Panc1 (cell line): ENCODE data around the gene PAK1IP1. TPM values are rescaled to one million over a fixed set of nuclear protein-coding genes. Genes with fewer than 3 reads are reported as not detected.
A peak's percentile ranks its signal among the peaks of the same experiment; 100 is the strongest.
"Not testable (repeated sequence)": the region's sequence is repeated elsewhere in the genome, so short reads cannot be mapped to it uniquely, and the experiment has no call there.

Experiments
- ATAC-seq: fragments of 200-7000 bp; cut with Tn5 transposase; 2 replicates; pipeline ENCODE4 v1.9.1; 2020; ENCODE audit warnings: mild to moderate bottlenecking, moderate library complexity
- BruUV-seq: library from RNA; stranded (reverse); fragments of 400-500 nt; replicated peaks from 2 replicates; lab custom pipeline; 2021; lab: Mats Ljungman, UMichigan
- CTCF ChIA-PET: fragments of 300-600 bp; sonication (Branson Sonifier 250); formaldehyde crosslinking; loops from one replicate; lab custom pipeline; 2022; ENCODE audit warnings: antibody characterized with exemption; lab: Charles Lee
- POLR2A ChIA-PET: fragments of 300-600 bp; sonication (Branson Sonifier 250); formaldehyde crosslinking; loops from one replicate; lab custom pipeline; 2022; ENCODE audit warnings: antibody characterized with exemption; lab: Charles Lee
- DNase-seq: peaks from one replicate; pipeline ENCODE4 v3.0.0-alpha.2; 2010; ENCODE audit warnings: low read depth, low spot score
- H3K27ac ChIP-seq: 2 replicates; pipeline ENCODE4 v1.5.1; 2011; ENCODE audit warnings: mild to moderate bottlenecking, low read length, inconsistent platforms
- H3K27me3 ChIP-seq: fragments of 200-500 bp; sonication (Bioruptor generic); 2 replicates; pipeline ENCODE4 v1.6.0; 2014; ENCODE audit warnings: low read length, inconsistent platforms; ENCODE audit not compliant: control insufficient read depth, insufficient read depth
- H3K36me3 ChIP-seq: fragments of 200-500 bp; sonication (Bioruptor generic); 2 replicates; pipeline ENCODE4 v1.5.1; 2014; ENCODE audit warnings: inconsistent platforms, mild to moderate bottlenecking, low read length, moderate library complexity; ENCODE audit not compliant: control insufficient read depth, insufficient read depth
- H3K4me1 ChIP-seq: 2 replicates; pipeline ENCODE4 v1.5.1; 2011; ENCODE audit warnings: inconsistent platforms, mild to moderate bottlenecking, low read length, moderate library complexity; ENCODE audit not compliant: control insufficient read depth, insufficient read depth
- H3K4me3 ChIP-seq, 2 experiments: 2 replicates each; pipeline ENCODE4 v1.5.1; 2011 to 2012; ENCODE audit warnings: low read depth in 2 of 2, low read length in 2 of 2, mild to moderate bottlenecking in 2 of 2, inconsistent platforms in 1 of 2, moderate library complexity in 1 of 2
- H3K9me3 ChIP-seq: fragments of 200-500 bp; sonication (Bioruptor generic); 2 replicates; pipeline ENCODE4 v1.5.1; 2014; ENCODE audit warnings: low read depth, mild to moderate bottlenecking, inconsistent platforms, low read length, moderate library complexity; ENCODE audit not compliant: control insufficient read depth, insufficient read depth
- POLR2AphosphoS5 ChIP-seq: IDR thresholded peaks from 2 replicates; pipeline ENCODE4 v1.6.1; 2012; ENCODE audit warnings: mild to moderate bottlenecking, low read depth, low read length, moderate library complexity
- SIN3A ChIP-seq: IDR thresholded peaks from 2 replicates; pipeline ENCODE4 v1.6.1; 2012; ENCODE audit warnings: low read depth, mild to moderate bottlenecking, low read length, moderate library complexity, borderline replicate concordance; ENCODE audit not compliant: insufficient read depth
- TCF7L2 ChIP-seq: IDR thresholded peaks from 2 replicates; pipeline ENCODE4 v1.6.1; 2011; ENCODE audit warnings: mild to moderate bottlenecking, low read depth, low read length, inconsistent platforms
- in situ Hi-C: cut with HindIII; loops from 2 replicates; pipeline ENCODE4 v1.10.0; 2016; ENCODE audit warnings: low sequenced_read_pairs, low pct_unique_long_range_greater_than_20kb
- intact Hi-C: fragments of 100-400 bp; cut with micrococcal nuclease; formaldehyde crosslinking; loops from one replicate; pipeline ENCODE4 v1.10.0; 2022; ENCODE audit not compliant: unreplicated experiment
- total RNA-seq: library from RNA; stranded (reverse); gene quantifications from one replicate; pipeline ENCODE4 v1.2.1, GENCODE V29; 2021; ENCODE audit not compliant: unreplicated experiment
- TF ChIP-seq, protein P1 (sequence below): fragments of 450-650 bp; IDR thresholded peaks from 2 replicates; pipeline ENCODE4 v1.5.1; 2017; ENCODE audit warnings: mild to moderate bottlenecking
- TF ChIP-seq, protein P2 (sequence below), 2 experiments: IDR thresholded peaks; 2 replicates each; pipeline ENCODE4 v1.6.1; 2011 to 2012; ENCODE audit warnings: low read depth in 2 of 2, control low read depth in 1 of 2, low read length in 1 of 2, mild to moderate bottlenecking in 1 of 2, moderate library complexity in 1 of 2; ENCODE audit not compliant: insufficient read depth in 1 of 2

The PAK1IP1 gene
- total RNA-seq, 1 experiment from 2014 or later, result 27.3 TPM

DNA sequence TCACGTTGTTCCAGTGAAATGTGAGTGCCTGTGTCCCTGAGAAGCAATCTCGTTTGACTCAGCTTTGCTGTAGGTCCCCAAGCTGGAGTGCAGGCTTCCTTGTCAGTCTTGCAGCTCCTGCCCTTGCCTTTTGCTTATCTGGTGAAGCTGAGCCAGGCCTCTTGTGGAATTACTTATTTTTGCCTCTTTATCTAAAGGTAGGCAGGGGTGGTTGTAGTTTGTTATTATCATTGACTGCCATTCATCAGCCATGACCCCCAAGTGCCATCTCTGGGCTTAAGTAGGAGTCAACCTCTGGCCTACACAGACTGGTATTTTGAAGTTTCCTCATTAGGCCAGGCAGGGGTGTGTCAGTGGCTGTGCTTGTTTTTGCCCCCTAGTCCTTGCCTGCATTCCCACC is 55.0 kb downstream of the PAK1IP1 start:
- DNase-seq, result no peak
- H3K4me1 ChIP-seq, result peaks cover 39% of the 10 kb centered on the region
- TF ChIP-seq SIN3A (no peak), POLR2AphosphoS5 (no peak), TCF7L2 (no peak)
- TF ChIP-seq, protein P1, sequence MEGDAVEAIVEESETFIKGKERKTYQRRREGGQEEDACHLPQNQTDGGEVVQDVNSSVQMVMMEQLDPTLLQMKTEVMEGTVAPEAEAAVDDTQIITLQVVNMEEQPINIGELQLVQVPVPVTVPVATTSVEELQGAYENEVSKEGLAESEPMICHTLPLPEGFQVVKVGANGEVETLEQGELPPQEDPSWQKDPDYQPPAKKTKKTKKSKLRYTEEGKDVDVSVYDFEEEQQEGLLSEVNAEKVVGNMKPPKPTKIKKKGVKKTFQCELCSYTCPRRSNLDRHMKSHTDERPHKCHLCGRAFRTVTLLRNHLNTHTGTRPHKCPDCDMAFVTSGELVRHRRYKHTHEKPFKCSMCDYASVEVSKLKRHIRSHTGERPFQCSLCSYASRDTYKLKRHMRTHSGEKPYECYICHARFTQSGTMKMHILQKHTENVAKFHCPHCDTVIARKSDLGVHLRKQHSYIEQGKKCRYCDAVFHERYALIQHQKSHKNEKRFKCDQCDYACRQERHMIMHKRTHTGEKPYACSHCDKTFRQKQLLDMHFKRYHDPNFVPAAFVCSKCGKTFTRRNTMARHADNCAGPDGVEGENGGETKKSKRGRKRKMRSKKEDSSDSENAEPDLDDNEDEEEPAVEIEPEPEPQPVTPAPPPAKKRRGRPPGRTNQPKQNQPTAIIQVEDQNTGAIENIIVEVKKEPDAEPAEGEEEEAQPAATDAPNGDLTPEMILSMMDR, result no peak
- TF ChIP-seq, protein P2, sequence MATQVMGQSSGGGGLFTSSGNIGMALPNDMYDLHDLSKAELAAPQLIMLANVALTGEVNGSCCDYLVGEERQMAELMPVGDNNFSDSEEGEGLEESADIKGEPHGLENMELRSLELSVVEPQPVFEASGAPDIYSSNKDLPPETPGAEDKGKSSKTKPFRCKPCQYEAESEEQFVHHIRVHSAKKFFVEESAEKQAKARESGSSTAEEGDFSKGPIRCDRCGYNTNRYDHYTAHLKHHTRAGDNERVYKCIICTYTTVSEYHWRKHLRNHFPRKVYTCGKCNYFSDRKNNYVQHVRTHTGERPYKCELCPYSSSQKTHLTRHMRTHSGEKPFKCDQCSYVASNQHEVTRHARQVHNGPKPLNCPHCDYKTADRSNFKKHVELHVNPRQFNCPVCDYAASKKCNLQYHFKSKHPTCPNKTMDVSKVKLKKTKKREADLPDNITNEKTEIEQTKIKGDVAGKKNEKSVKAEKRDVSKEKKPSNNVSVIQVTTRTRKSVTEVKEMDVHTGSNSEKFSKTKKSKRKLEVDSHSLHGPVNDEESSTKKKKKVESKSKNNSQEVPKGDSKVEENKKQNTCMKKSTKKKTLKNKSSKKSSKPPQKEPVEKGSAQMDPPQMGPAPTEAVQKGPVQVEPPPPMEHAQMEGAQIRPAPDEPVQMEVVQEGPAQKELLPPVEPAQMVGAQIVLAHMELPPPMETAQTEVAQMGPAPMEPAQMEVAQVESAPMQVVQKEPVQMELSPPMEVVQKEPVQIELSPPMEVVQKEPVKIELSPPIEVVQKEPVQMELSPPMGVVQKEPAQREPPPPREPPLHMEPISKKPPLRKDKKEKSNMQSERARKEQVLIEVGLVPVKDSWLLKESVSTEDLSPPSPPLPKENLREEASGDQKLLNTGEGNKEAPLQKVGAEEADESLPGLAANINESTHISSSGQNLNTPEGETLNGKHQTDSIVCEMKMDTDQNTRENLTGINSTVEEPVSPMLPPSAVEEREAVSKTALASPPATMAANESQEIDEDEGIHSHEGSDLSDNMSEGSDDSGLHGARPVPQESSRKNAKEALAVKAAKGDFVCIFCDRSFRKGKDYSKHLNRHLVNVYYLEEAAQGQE (IDR thresholded peaks at IDR 0.05; ENCODE audit: insufficient read depth in 1 of 2, low read depth in 2 of 2, low read length in 1 of 2), result no peak
- H3K4me3 ChIP-seq, result peak overlapping the region; percentile 62 to 99
- H3K36me3 ChIP-seq, result peaks cover 5% of the 10 kb centered on the region; the same call in 1 of the 2 replicates
- ATAC-seq, result no peak
- H3K27me3 ChIP-seq, result no peaks in the 10 kb centered on the region
- peak overlapping the region; percentile 97 for H3K27ac ChIP-seq
- no peaks in the 10 kb centered on the region for H3K9me3 ChIP-seq
- ChIA-PET POLR2A (no interaction called here), CTCF (interaction anchor here (1.2 kb wide), 1 partner anchor 10 kb away, joined by 4 read pairs; no protein-coding TSS in a partner anchor)
- in situ Hi-C loops (no loop called here), intact Hi-C loops (no loop called here)
- no TSS peak for BruUV-seq

DNA sequence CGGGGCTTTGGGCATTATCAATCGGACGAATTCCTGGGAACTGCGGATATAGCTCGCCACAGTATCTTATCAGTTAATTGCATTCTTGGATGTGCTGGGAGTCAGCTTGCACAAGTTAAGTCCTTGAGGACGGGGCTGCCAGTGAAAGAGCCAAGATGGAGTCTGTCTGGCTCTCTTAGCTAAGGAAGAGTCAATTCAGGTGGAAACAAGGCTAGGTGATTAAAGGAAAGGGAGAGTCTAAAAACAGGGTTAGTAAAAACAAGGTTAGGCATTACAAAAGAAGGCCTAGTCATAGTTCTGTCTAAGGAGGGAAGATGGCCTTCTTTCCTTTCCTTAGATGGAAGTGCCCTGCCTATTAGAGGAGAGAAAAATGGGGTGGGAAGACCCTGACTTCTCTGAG is 55.8 kb downstream of the PAK1IP1 start:
- H3K9me3 ChIP-seq, POLR2A ChIA-PET, in situ Hi-C loops, ATAC-seq, BruUV-seq, intact Hi-C loops, H3K4me3 ChIP-seq, H3K36me3 ChIP-seq, CTCF ChIA-PET, DNase-seq, H3K27me3 ChIP-seq: not testable (repeated sequence)
- Histone ChIP-seq H3K27ac (peak overlapping the region; percentile 45; the same call in 1 of the 2 replicates), H3K4me1 (peaks cover 36% of the 10 kb centered on the region)

DNA sequence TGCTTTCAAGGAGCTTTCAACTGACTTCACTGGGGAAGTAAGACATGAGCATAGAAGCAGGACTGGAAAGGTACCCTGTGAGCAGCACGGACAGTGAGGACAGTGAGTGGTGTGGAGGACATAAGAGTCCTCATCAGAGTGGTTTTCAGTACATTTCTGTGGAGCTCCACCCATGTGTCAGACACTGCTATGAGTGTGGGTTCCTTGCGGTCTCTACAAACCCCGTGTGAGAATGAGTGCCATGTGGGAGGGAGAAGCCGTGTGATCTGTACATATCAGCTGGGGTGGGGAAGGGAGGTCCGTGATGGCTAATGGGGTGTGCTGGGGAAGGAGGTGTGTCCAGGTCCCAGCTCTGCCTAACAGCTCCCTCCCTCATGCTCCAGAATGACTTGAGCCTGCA is 57.0 kb downstream of the PAK1IP1 start:
- CTCF ChIA-PET, result interaction anchor here (0.6 kb wide), 1 partner anchor 77 kb away, joined by 4 read pairs; no protein-coding TSS in a partner anchor
- DNase-seq, H3K4me3 ChIP-seq, H3K27me3 ChIP-seq, H3K36me3 ChIP-seq, H3K9me3 ChIP-seq, in situ Hi-C loops, intact Hi-C loops, BruUV-seq, ATAC-seq: not testable (repeated sequence)
- POLR2A ChIA-PET, result interaction anchor here (0.6 to 0.7 kb wide), 2 partner anchors 13 to 38 kb away, joined by 3 to 4 read pairs; no protein-coding TSS in a partner anchor
- H3K27ac ChIP-seq, result peak overlapping the region; percentile 45; the same call in 1 of the 2 replicates
- peaks cover 26% of the 10 kb centered on the region for H3K4me1 ChIP-seq
